Stomach (tissue), 4 donors: ENCODE data around the gene ACOT7.

Experiments used
- EP300 ChIP-seq: sonication (generic); formaldehyde crosslinking; IDR thresholded peaks from one replicate; pipeline ENCODE4 v1.6.1; 2017; ENCODE audit warnings: antibody characterized with exemption
- POLR2A ChIP-seq, 4 donors: fragments of 450-650 bp; IDR thresholded peaks; one replicate each; pipeline ENCODE4 v1.6.1; 2016; ENCODE audit warnings: antibody characterized with exemption in 4 of 4, control low read depth in 2 of 4, mild to moderate bottlenecking in 1 of 4, moderate library complexity in 1 of 4
- POLR2AphosphoS5 ChIP-seq, 3 donors: sonication (generic); formaldehyde crosslinking; IDR thresholded peaks; one replicate each; pipeline ENCODE4 v1.6.1; 2016; ENCODE audit warnings: antibody characterized with exemption in 3 of 3
- TF ChIP-seq, protein P1 (sequence below), 7 experiments: fragments of 450-650 bp in 4 of 7; fragments of 200-600 bp in 3 of 7; sonication (generic) in 3 of 7; IDR thresholded peaks; one replicate each; pipeline ENCODE4 v1.5.1; 2016 to 2019; ENCODE audit warnings: antibody characterized with exemption in 7 of 7, control low read depth in 2 of 7, mild to moderate bottlenecking in 1 of 7

DNA sequence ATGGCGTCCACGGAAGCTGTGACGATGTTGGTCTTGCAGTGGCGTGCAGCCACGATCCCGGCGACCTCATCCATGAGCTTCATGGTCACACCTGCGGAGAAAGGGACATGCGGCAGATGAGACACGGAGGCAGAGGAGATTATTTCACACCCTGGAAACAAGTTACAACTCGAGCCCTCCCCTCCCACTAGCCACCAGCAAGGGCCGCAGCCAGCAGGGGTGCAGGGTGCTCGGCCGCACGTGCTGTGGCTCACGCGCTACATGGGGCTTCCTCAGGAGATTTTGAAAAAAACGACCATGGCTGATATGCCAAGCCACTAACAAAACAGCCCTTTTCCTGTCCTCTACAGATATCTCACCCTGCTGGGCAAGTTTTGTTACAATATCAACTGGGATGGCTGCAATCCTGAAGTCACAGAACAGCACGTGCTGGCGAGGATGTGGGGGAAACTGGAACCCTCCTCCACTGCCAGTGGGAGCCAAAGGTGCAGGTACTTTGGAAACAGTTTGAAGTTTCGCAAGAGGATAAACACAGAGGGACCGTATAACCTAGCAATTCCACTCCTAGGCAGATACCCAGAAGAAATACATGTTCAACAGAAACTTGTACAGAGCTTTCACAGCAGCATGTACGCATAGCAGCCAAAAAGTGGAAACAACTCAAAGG, 98.5 kb downstream of the ACOT7 start:
- TF ChIP-seq POLR2A (IDR thresholded peaks at IDR 0.05): no peak
- TF ChIP-seq, protein P1, sequence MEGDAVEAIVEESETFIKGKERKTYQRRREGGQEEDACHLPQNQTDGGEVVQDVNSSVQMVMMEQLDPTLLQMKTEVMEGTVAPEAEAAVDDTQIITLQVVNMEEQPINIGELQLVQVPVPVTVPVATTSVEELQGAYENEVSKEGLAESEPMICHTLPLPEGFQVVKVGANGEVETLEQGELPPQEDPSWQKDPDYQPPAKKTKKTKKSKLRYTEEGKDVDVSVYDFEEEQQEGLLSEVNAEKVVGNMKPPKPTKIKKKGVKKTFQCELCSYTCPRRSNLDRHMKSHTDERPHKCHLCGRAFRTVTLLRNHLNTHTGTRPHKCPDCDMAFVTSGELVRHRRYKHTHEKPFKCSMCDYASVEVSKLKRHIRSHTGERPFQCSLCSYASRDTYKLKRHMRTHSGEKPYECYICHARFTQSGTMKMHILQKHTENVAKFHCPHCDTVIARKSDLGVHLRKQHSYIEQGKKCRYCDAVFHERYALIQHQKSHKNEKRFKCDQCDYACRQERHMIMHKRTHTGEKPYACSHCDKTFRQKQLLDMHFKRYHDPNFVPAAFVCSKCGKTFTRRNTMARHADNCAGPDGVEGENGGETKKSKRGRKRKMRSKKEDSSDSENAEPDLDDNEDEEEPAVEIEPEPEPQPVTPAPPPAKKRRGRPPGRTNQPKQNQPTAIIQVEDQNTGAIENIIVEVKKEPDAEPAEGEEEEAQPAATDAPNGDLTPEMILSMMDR (IDR thresholded peaks at IDR 0.05): no peak
- no peak for TF ChIP-seq EP300
- TF ChIP-seq POLR2AphosphoS5 (IDR thresholded peaks at IDR 0.05): no peak
